HCT116 (cell line): ENCODE measurements around the gene LOXHD1. TPM values are rescaled to one million over a fixed set of nuclear protein-coding genes. Genes with fewer than 3 reads are reported as not detected.

Experiments
- ATAC-seq: fragments of 200-7000 bp; cut with Tn5 transposase; 2 replicates; pipeline ENCODE4 v1.9.1; 2020; ENCODE audit warnings: mild to moderate bottlenecking, moderate library complexity
- BruUV-seq: library from RNA; stranded (reverse); fragments of 400-500 nt; replicated peaks from 2 replicates; lab custom pipeline; 2021; lab: Mats Ljungman, UMichigan
- CTCF ChIA-PET: fragments of 300-600 bp; sonication (Branson Sonifier 250); formaldehyde crosslinking; loops from one replicate; lab custom pipeline; 2021; ENCODE audit warnings: antibody characterized with exemption; lab: Charles Lee
- POLR2A ChIA-PET: fragments of 300-600, 350-600 bp; sonication (Branson Sonifier 250); formaldehyde crosslinking; loops from one replicate; lab custom pipeline; 2021; ENCODE audit warnings: antibody characterized with exemption; lab: Charles Lee
- RAD21 ChIA-PET, 2 experiments: fragments of 300-600 bp; sonication (Branson Sonifier 250); formaldehyde crosslinking; loops; one replicate each; lab custom pipeline; 2023; ENCODE audit warnings: low total read pairs in 2 of 2; ENCODE audit not compliant: uncharacterized antibody in 2 of 2, unreplicated experiment in 2 of 2, low non-redundant PET in 1 of 2; lab: Charles Lee
- DNase-seq: peaks from one replicate; pipeline ENCODE4 v3.0.0-alpha.2; 2010; ENCODE audit warnings: low read depth, low spot score
- H2AFZ ChIP-seq: fragments of 200-600 bp; shearing (Covaris generic), sonication (generic); 2 replicates; pipeline ENCODE4 v1.6.1; 2017; ENCODE audit warnings: low read depth, mixed run types, mixed read lengths, antibody characterized with exemption, low read length; ENCODE audit not compliant: poor library complexity, severe bottlenecking
- H3K27ac ChIP-seq: 2 replicates; pipeline ENCODE4 v1.5.1; 2012; ENCODE audit warnings: low read depth, low read length
- H3K27me3 ChIP-seq: fragments of 200-600 bp; sonication (generic); 2 replicates; pipeline ENCODE4 v1.6.1; 2016; ENCODE audit warnings: mixed run types, low read length, mixed read lengths; ENCODE audit not compliant: insufficient read depth
- H3K36me3 ChIP-seq, 2 experiments: fragments of 200-500 bp in 1 of 2; fragments of 200-600 bp in 1 of 2; sonication (Bioruptor generic) in 1 of 2; sonication (generic) in 1 of 2; 2 replicates each; pipeline versions ENCODE4 v1.5.1 to v1.6.1; 2014 to 2016; ENCODE audit warnings: low read length in 2 of 2, inconsistent platforms in 1 of 2, mixed read lengths in 1 of 2, mixed run types in 1 of 2; ENCODE audit not compliant: insufficient read depth in 2 of 2, control insufficient read depth in 1 of 2
- H3K4me1 ChIP-seq, 2 experiments: fragments of 200-600 bp in 1 of 2; sonication (generic) in 1 of 2; 2 replicates each; pipeline versions ENCODE4 v1.5.1 to v1.6.1; 2012 to 2017; ENCODE audit warnings: low read length in 2 of 2, inconsistent platforms in 1 of 2, mild to moderate bottlenecking in 1 of 2, mixed read lengths in 1 of 2, mixed run types in 1 of 2, moderate library complexity in 1 of 2; ENCODE audit not compliant: insufficient read depth in 2 of 2, control insufficient read depth in 1 of 2
- H3K4me2 ChIP-seq: fragments of 200-600 bp; sonication (generic); 2 replicates; pipeline ENCODE4 v1.6.1; 2017; ENCODE audit warnings: mixed run types, low read length, mixed read lengths
- H3K4me3 ChIP-seq, 2 experiments: fragments of 200-600 bp in 1 of 2; sonication (generic) in 1 of 2; replicated peaks in 1 of 2; 2 replicates each; pipeline ENCODE4 v1.5.1; 2011 to 2016; ENCODE audit warnings: low read length in 2 of 2, control low read depth in 1 of 2, low read depth in 1 of 2, mild to moderate bottlenecking in 1 of 2, mixed read lengths in 1 of 2, mixed run types in 1 of 2
- H3K79me2 ChIP-seq: fragments of 200-600 bp; sonication (generic); 2 replicates; pipeline ENCODE4 v1.6.1; 2017; ENCODE audit warnings: mild to moderate bottlenecking, mixed run types, low read length, moderate library complexity, mixed read lengths; ENCODE audit not compliant: insufficient read depth
- H3K9ac ChIP-seq: fragments of 200-600 bp; sonication (generic); 2 replicates; pipeline ENCODE4 v1.6.1; 2016; ENCODE audit warnings: low read length, mixed read lengths
- H3K9me2 ChIP-seq: fragments of 200-600 bp; sonication (generic), shearing (Covaris generic); 2 replicates; pipeline ENCODE4 v1.6.1; 2017; ENCODE audit warnings: mixed run types, mild to moderate bottlenecking, moderate library complexity; ENCODE audit not compliant: insufficient read depth
- H3K9me3 ChIP-seq, 2 experiments: fragments of 200-500 bp in 1 of 2; fragments of 200-600 bp in 1 of 2; sonication (Bioruptor generic) in 1 of 2; sonication (generic) in 1 of 2; 2 replicates each; pipeline ENCODE4 v1.6.1; 2014 to 2017; ENCODE audit warnings: low read length in 2 of 2, mixed read lengths in 2 of 2, inconsistent platforms in 1 of 2, low read depth in 1 of 2, mild to moderate bottlenecking in 1 of 2, mixed run types in 1 of 2, moderate library complexity in 1 of 2; ENCODE audit not compliant: control insufficient read depth in 1 of 2, insufficient read depth in 1 of 2
- H4K20me1 ChIP-seq: fragments of 200-600 bp; sonication (generic), shearing (Covaris generic); 2 replicates; pipeline ENCODE4 v1.6.1; 2017; ENCODE audit warnings: mixed run types, mild to moderate bottlenecking, moderate library complexity; ENCODE audit not compliant: insufficient read depth
- ATF3 ChIP-seq: IDR thresholded peaks from 2 replicates; pipeline ENCODE4 v1.6.1; 2012
- CTCF ChIP-seq, 3 experiments: fragments of 200-600 bp in 1 of 3; sonication (generic) in 1 of 3; IDR thresholded peaks in 2 of 3; conservative IDR thresholded peaks in 1 of 3; 2 replicates each; pipeline ENCODE4 v1.5.1; 2012 to 2017; ENCODE audit warnings: low read depth in 2 of 3, low read length in 2 of 3, antibody characterized with exemption in 1 of 3, borderline replicate concordance in 1 of 3, control low read depth in 1 of 3, mild to moderate bottlenecking in 1 of 3, mixed read lengths in 1 of 3, mixed run types in 1 of 3, moderate library complexity in 1 of 3; ENCODE audit not compliant: insufficient read depth in 1 of 3
- EZH2 ChIP-seq: fragments of 200-600 bp; sonication (generic); IDR thresholded peaks from 2 replicates; pipeline ENCODE4 v1.6.1; 2017; ENCODE audit warnings: antibody characterized with exemption, mixed run types
- FOSL1 ChIP-seq: IDR thresholded peaks from 2 replicates; pipeline ENCODE4 v1.6.1; 2012; ENCODE audit warnings: low read depth
- POLR2A ChIP-seq: IDR thresholded peaks from 2 replicates; pipeline ENCODE4 v1.7.0; 2011; ENCODE audit warnings: borderline replicate concordance; ENCODE audit not compliant: insufficient read depth, insufficient read length; ENCODE audit errors: extremely low read depth
- REST ChIP-seq: IDR thresholded peaks from 2 replicates; pipeline ENCODE4 v1.6.1; 2012; ENCODE audit warnings: low read depth
- SP1 ChIP-seq: IDR thresholded peaks from 2 replicates; pipeline ENCODE4 v1.6.1; 2012; ENCODE audit warnings: low read depth
- SRF ChIP-seq: IDR thresholded peaks from 2 replicates; pipeline ENCODE4 v1.6.1; 2012; ENCODE audit warnings: low read depth
- YY1 ChIP-seq: IDR thresholded peaks from 2 replicates; pipeline ENCODE4 v1.6.1; 2011; ENCODE audit warnings: low read length, low read depth, moderate library complexity, mild to moderate bottlenecking; ENCODE audit not compliant: insufficient replicate concordance; ENCODE audit errors: extremely low read depth
- ZFX ChIP-seq: fragments of 450-650 bp; IDR thresholded peaks from 2 replicates; pipeline ENCODE4 v1.6.1; 2017
- ZNF274 ChIP-seq: fragments of 200-500 bp; sonication (Bioruptor generic); IDR thresholded peaks from 2 replicates; pipeline ENCODE4 v1.6.1; 2014; ENCODE audit warnings: mild to moderate bottlenecking, low read depth, low read length, inconsistent platforms
- intact Hi-C: fragments of 100-400 bp; cut with micrococcal nuclease; formaldehyde crosslinking; loops from 2 replicates; pipeline ENCODE4 v1.10.0; 2022
- total RNA-seq: library from RNA; stranded (reverse); gene quantifications from one replicate; pipeline ENCODE4 v1.2.1, GENCODE V29; 2021; ENCODE audit not compliant: unreplicated experiment

Gene LOXHD1
- total RNA-seq, 1 experiment from 2014 or later, result not detected

GRCh38 chr18:46434629-46435028, 222.4 kb downstream of the LOXHD1 start:
- H3K79me2 ChIP-seq, result no peaks in the 10 kb centered on the region
- CTCF ChIA-PET, result no interaction called here
- no peak overlapping the region for H3K4me3 ChIP-seq
- TF ChIP-seq ZFX (no peak), EZH2 (no peak)
- TF ChIP-seq, all 23 proteins: peak for 0
- BruUV-seq, result no TSS peak
- Histone ChIP-seq H2AFZ (no peak overlapping the region), H4K20me1 (no peaks in the 10 kb centered on the region), H3K9me3 (no peaks in the 10 kb centered on the region), H3K27me3 (no peaks in the 10 kb centered on the region), H3K4me1 (no peaks in the 10 kb centered on the region), H3K27ac (no peak overlapping the region), H3K9me2 (no peaks in the 10 kb centered on the region), H3K4me2 (no peak overlapping the region), H3K36me3 (no peaks in the 10 kb centered on the region), H3K9ac (no peak overlapping the region)
- RAD21 ChIA-PET, result no interaction called here
- POLR2A ChIA-PET, result no interaction called here
- no peak for ATAC-seq
- DNase-seq, result no peak
- intact Hi-C loops, result no loop called here

- Histone ChIP-seq H3K9ac (no peak overlapping the region), H3K4me3 (no peak overlapping the region), H3K36me3 (no peaks in the 10 kb centered on the region), H3K27ac (no peak overlapping the region), H3K79me2 (no peaks in the 10 kb centered on the region), H3K27me3 (no peaks in the 10 kb centered on the region), H3K9me2 (no peaks in the 10 kb centered on the region), H2AFZ (no peak overlapping the region), H3K9me3 (no peaks in the 10 kb centered on the region), H3K4me1 (no peaks in the 10 kb centered on the region), H3K4me2 (no peak overlapping the region), H4K20me1 (no peaks in the 10 kb centered on the region)
- ChIA-PET RAD21 (no interaction called here), POLR2A (no interaction called here), CTCF (no interaction called here)
- intact Hi-C loops, result no loop called here
- no TSS peak for BruUV-seq
- ATAC-seq, result peak; percentile 73; the same call in 1 of the 2 replicates
- no peak for DNase-seq
- TF ChIP-seq ATF3, result no peak
- TF ChIP-seq ZNF274, result no peak
- no peak for TF ChIP-seq YY1
- TF ChIP-seq REST, result no peak
- TF ChIP-seq SP1, result no peak
- TF ChIP-seq POLR2A, result no peak
- no peak for TF ChIP-seq FOSL1
- TF ChIP-seq CTCF (IDR thresholded peaks at IDR 0.05 in 2 of 3, conservative IDR thresholded peaks at IDR 0.05 in 1 of 3; ENCODE audit: borderline replicate concordance in 1 of 3, insufficient read depth in 1 of 3, low read depth in 2 of 3, low read length in 2 of 3), result no peak
- no peak for TF ChIP-seq SRF
Measured at GRCh38 chr18:46433121-46433826, 223.7 kb downstream of the LOXHD1 start.
